ENCODE results near the gene NFATC4.

The NFATC4 gene

DNA sequence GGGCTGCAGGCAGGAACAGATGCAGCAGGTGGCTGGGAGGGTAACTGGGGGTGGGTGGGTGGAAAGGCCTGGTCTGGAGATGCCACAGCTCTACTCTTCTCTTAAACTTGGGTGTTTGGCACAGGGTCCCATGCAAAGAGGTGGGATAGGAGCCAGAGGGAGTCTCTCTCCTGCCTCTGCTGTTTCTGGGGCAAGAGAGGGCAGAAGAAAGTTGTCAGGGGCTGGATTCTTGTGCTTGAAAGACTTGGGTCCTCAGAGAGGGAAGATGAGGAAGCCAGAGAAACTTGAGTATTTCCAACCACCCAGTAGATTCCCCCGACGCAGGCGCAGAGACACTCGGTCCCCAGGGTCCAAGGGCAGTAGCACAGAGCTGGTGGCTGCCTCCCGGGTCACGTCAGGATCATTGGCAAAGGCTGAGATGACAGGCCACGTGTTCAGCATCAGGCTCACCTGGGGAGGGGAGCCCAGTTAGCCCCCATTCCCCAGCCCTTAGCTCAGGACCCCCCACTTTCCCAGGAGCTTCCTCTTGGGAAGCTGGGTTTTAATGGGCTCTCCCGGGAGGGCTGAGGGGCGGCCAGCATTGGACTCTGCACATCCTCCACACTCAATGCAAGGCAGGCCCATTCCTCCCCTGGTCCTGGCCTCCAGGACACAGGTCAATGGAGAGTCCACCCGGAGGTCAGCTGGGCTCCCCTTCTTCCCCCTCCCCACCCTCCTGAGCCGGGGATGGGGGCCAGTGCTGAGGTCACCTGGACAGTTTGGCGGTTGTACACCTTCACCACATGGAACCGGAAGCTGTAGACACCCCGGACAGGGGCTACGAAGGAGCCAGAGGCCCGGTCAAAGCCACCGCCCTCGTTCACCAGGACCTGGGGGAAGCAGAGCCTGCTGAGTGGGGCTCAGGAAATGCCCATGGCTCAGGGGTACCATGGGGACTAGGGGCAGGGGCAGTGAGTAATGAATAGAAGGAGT is 59.8 kb downstream of the NFATC4 start:
- in situ Hi-C loops (cut with MboI; ENCODE audit: low sequenced_read_pairs), result no loop called here

- in situ Hi-C loops (cut with MboI; ENCODE audit: low sequenced_read_pairs), result no loop called here
These were observed 60.8 kb downstream of the NFATC4 start for GRCh38 chr14:24428628-24429394.

Data from HL-60/S4 (cell line).